Measurements from ENCODE around the gene RNF187.
"Not testable (repeated sequence)": the region's sequence is repeated elsewhere in the genome, so short reads cannot be mapped to it uniquely, and the experiment has no call there.

The RNF187 gene

GRCh38 chr1:228465571-228466146 is 21.5 kb upstream of the RNF187 start:
- Mint-ChIP-seq H3K27me3 (ENCODE audit: low read depth) (peaks cover 2% of the 10 kb centered on the region), H3K9me3 (no peaks in the 10 kb centered on the region), H3K4me1 (ENCODE audit: low read depth) (peaks cover 53% of the 10 kb centered on the region), H3K27ac (peak overlapping the region; percentile 90), H3K36me3 (ENCODE audit: low read depth) (peaks cover 6% of the 10 kb centered on the region), H3K4me3 (peak overlapping the region; percentile 85)
- peak; percentile 64 for DNase-seq (ENCODE audit: low spot score)

- DNase-seq (ENCODE audit: low spot score); H3K9me3 Mint-ChIP-seq; H3K4me3 Mint-ChIP-seq; H3K27ac Mint-ChIP-seq; H3K27me3 Mint-ChIP-seq (ENCODE audit: low read depth); H3K36me3 Mint-ChIP-seq (ENCODE audit: low read depth): not testable (repeated sequence)
- peaks cover 48% of the 10 kb centered on the region for H3K4me1 Mint-ChIP-seq (ENCODE audit: low read depth)
These were observed 19.0 kb upstream of the RNF187 start for GRCh38 chr1:228468188-228468587.

GRCh38 chr1:228469413-228470162 is 17.6 kb upstream of the RNF187 start:
- H3K27me3 Mint-ChIP-seq (ENCODE audit: low read depth), result peaks cover 6% of the 10 kb centered on the region
- peaks cover 49% of the 10 kb centered on the region for H3K4me1 Mint-ChIP-seq (ENCODE audit: low read depth)
- H3K9me3 Mint-ChIP-seq, result no peaks in the 10 kb centered on the region
- H3K27ac Mint-ChIP-seq, result no peak overlapping the region
- H3K36me3 Mint-ChIP-seq (ENCODE audit: low read depth), result no peaks in the 10 kb centered on the region
- no peak overlapping the region for H3K4me3 Mint-ChIP-seq
- no peak for DNase-seq (ENCODE audit: low spot score)

GRCh38 chr1:228471154-228471761 is 15.9 kb upstream of the RNF187 start:
- Mint-ChIP-seq H3K4me1 (ENCODE audit: low read depth) (peaks cover 34% of the 10 kb centered on the region), H3K36me3 (ENCODE audit: low read depth) (no peaks in the 10 kb centered on the region), H3K27me3 (ENCODE audit: low read depth) (peaks cover 6% of the 10 kb centered on the region), H3K27ac (no peak overlapping the region), H3K9me3 (no peaks in the 10 kb centered on the region), H3K4me3 (no peak overlapping the region)
- no peak for DNase-seq (ENCODE audit: low spot score)

- H3K36me3 Mint-ChIP-seq (ENCODE audit: low read depth), result no peaks in the 10 kb centered on the region
These were observed 15.3 kb upstream of the RNF187 start for GRCh38 chr1:228471762-228472398.

GRCh38 chr1:228472655-228473054 is 14.5 kb upstream of the RNF187 start:
- Mint-ChIP-seq H3K27me3 (ENCODE audit: low read depth) (peaks cover 6% of the 10 kb centered on the region), H3K4me3 (no peak overlapping the region)

More at GRCh38 chr1:228471762-228472398, 15.3 kb upstream of the RNF187 start:
- no peaks in the 10 kb centered on the region for H3K9me3 Mint-ChIP-seq
- H3K4me3 Mint-ChIP-seq, result no peak overlapping the region
- peaks cover 6% of the 10 kb centered on the region for H3K27me3 Mint-ChIP-seq (ENCODE audit: low read depth)
- H3K4me1 Mint-ChIP-seq (ENCODE audit: low read depth), result peaks cover 31% of the 10 kb centered on the region
- DNase-seq (ENCODE audit: low spot score), result no peak
- H3K27ac Mint-ChIP-seq, result peak overlapping the region; percentile 4

GRCh38 chr1:228474507-228474906 is 12.7 kb upstream of the RNF187 start:
- peak; percentile 44 for DNase-seq (ENCODE audit: low spot score)
- peaks cover 48% of the 10 kb centered on the region for H3K4me1 Mint-ChIP-seq (ENCODE audit: low read depth)
- H3K9me3 Mint-ChIP-seq, result no peaks in the 10 kb centered on the region
- H3K27me3 Mint-ChIP-seq (ENCODE audit: low read depth), result peaks cover 4% of the 10 kb centered on the region
- H3K36me3 Mint-ChIP-seq (ENCODE audit: low read depth), result no peaks in the 10 kb centered on the region
- no peak overlapping the region for H3K27ac Mint-ChIP-seq
- no peak overlapping the region for H3K4me3 Mint-ChIP-seq

More at GRCh38 chr1:228472655-228473054, 14.5 kb upstream of the RNF187 start:
- Mint-ChIP-seq H3K9me3 (no peaks in the 10 kb centered on the region), H3K36me3 (ENCODE audit: low read depth) (no peaks in the 10 kb centered on the region), H3K27ac (peak overlapping the region; percentile 68), H3K4me1 (ENCODE audit: low read depth) (peaks cover 35% of the 10 kb centered on the region)
- no peak for DNase-seq (ENCODE audit: low spot score)

GRCh38 chr1:228475812-228476211 is 11.4 kb upstream of the RNF187 start:
- Mint-ChIP-seq H3K9me3 (no peaks in the 10 kb centered on the region), H3K27ac (no peak overlapping the region), H3K36me3 (ENCODE audit: low read depth) (no peaks in the 10 kb centered on the region), H3K27me3 (ENCODE audit: low read depth) (peaks cover 4% of the 10 kb centered on the region), H3K4me3 (no peak overlapping the region), H3K4me1 (ENCODE audit: low read depth) (peaks cover 57% of the 10 kb centered on the region)
- DNase-seq (ENCODE audit: low spot score), result no peak

- H3K9me3 Mint-ChIP-seq, result no peaks in the 10 kb centered on the region
- peaks cover 56% of the 10 kb centered on the region for H3K4me1 Mint-ChIP-seq (ENCODE audit: low read depth)
- H3K36me3 Mint-ChIP-seq (ENCODE audit: low read depth), result no peaks in the 10 kb centered on the region
- DNase-seq (ENCODE audit: low spot score), result no peak
- no peak overlapping the region for H3K4me3 Mint-ChIP-seq
- H3K27me3 Mint-ChIP-seq (ENCODE audit: low read depth), result no peaks in the 10 kb centered on the region
- H3K27ac Mint-ChIP-seq, result no peak overlapping the region
These were observed 9.9 kb upstream of the RNF187 start for GRCh38 chr1:228477263-228477662.

GRCh38 chr1:228478326-228478725 is 8.9 kb upstream of the RNF187 start:
- H3K4me1 Mint-ChIP-seq (ENCODE audit: low read depth), result peaks cover 52% of the 10 kb centered on the region
- H3K4me3 Mint-ChIP-seq, result peak overlapping the region; percentile 60
- no peaks in the 10 kb centered on the region for H3K27me3 Mint-ChIP-seq (ENCODE audit: low read depth)
- H3K36me3 Mint-ChIP-seq (ENCODE audit: low read depth), result no peaks in the 10 kb centered on the region
- H3K9me3 Mint-ChIP-seq, result no peaks in the 10 kb centered on the region
- DNase-seq (ENCODE audit: low spot score), result no peak
- peak overlapping the region; percentile 67 for H3K27ac Mint-ChIP-seq

GRCh38 chr1:228478912-228479711 is 8.1 kb upstream of the RNF187 start:
- Mint-ChIP-seq H3K27ac (peak overlapping the region; percentile 92), H3K4me3 (peak overlapping the region; percentile 82), H3K4me1 (ENCODE audit: low read depth) (peaks cover 50% of the 10 kb centered on the region), H3K9me3 (no peaks in the 10 kb centered on the region), H3K36me3 (ENCODE audit: low read depth) (no peaks in the 10 kb centered on the region), H3K27me3 (ENCODE audit: low read depth) (no peaks in the 10 kb centered on the region)
- peak; percentile 36 for DNase-seq (ENCODE audit: low spot score)

GRCh38 chr1:228483789-228484188 is 3.4 kb upstream of the RNF187 start:
- DNase-seq (ENCODE audit: low spot score), result no peak
- Mint-ChIP-seq H3K4me3 (no peak overlapping the region), H3K27ac (no peak overlapping the region), H3K36me3 (ENCODE audit: low read depth) (peaks cover 3% of the 10 kb centered on the region), H3K4me1 (ENCODE audit: low read depth) (peaks cover 41% of the 10 kb centered on the region), H3K9me3 (no peaks in the 10 kb centered on the region), H3K27me3 (ENCODE audit: low read depth) (no peaks in the 10 kb centered on the region)

GRCh38 chr1:228486596-228487335 is 416 bp upstream of the RNF187 start:
- peaks cover 31% of the 10 kb centered on the region for H3K36me3 Mint-ChIP-seq (ENCODE audit: low read depth)
- peak; percentile 85 for DNase-seq (ENCODE audit: low spot score)
- H3K27ac Mint-ChIP-seq, result peak overlapping the region; percentile 100
- H3K4me1 Mint-ChIP-seq (ENCODE audit: low read depth), result peaks cover 41% of the 10 kb centered on the region
- no peaks in the 10 kb centered on the region for H3K9me3 Mint-ChIP-seq
- no peaks in the 10 kb centered on the region for H3K27me3 Mint-ChIP-seq (ENCODE audit: low read depth)
- peak overlapping the region; percentile 98 for H3K4me3 Mint-ChIP-seq

All from T-helper 2 cell treated with Interferon-gamma antibody and Interleukin-4, amounts not matched to agents 5 μg/mL and 100 μg/mL, for 36 hours (primary cell).